Measurements from ENCODE around the gene ABTB1. TPM values are rescaled to one million over a fixed set of nuclear protein-coding genes. Genes with fewer than 3 reads are reported as not detected.
"Not testable (repeated sequence)": the region's sequence is repeated elsewhere in the genome, so short reads cannot be mapped to it uniquely, and the experiment has no call there.

The ABTB1 gene
- total RNA-seq, 1 donor from 2014 or later, result 16.7 TPM

DNA sequence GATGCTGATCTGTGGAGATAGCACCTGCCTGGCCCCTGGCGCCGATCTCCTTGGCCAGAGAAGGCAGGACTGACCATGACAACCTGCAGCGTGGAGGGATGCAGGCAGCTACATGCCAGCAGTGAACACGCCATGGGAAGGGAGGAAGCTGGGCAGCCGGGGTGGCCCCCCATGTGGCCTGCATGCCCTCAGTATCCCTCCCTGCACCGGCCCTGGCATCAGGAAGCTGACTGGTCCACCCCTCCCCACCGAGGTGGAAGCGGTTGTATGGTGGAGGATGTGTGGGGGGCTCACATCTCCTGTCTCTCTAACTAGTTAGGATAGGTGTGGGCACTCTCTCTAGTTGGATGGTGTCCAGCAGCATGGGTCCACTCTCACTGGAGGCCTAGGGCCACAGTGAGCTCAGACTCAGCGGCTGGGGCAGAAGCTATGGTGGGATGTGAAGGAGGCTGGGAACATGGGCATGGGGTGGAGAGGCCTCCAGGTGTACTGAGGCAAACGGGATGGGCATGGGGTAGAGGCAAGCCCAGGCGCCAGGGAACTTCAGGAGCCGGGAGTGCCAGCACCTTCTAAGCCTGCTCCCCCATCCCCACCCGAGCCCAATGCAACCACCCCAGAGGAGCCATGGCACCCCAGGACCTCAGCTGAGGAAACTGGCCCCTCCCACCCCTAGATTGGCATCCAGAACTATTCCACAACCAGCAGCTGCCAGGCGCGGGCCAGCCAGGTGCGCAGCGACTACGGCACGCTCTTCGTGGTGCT, 1.8 kb upstream of the ABTB1 start:
- no peak for DNase-seq (ENCODE audit: extremely low read depth, low read depth, low spot score)

- no peak for DNase-seq (ENCODE audit: extremely low read depth, low read depth, low spot score)
Measured at GRCh38 chr3:127671523-127672428, 976 bp upstream of the ABTB1 start.

DNA sequence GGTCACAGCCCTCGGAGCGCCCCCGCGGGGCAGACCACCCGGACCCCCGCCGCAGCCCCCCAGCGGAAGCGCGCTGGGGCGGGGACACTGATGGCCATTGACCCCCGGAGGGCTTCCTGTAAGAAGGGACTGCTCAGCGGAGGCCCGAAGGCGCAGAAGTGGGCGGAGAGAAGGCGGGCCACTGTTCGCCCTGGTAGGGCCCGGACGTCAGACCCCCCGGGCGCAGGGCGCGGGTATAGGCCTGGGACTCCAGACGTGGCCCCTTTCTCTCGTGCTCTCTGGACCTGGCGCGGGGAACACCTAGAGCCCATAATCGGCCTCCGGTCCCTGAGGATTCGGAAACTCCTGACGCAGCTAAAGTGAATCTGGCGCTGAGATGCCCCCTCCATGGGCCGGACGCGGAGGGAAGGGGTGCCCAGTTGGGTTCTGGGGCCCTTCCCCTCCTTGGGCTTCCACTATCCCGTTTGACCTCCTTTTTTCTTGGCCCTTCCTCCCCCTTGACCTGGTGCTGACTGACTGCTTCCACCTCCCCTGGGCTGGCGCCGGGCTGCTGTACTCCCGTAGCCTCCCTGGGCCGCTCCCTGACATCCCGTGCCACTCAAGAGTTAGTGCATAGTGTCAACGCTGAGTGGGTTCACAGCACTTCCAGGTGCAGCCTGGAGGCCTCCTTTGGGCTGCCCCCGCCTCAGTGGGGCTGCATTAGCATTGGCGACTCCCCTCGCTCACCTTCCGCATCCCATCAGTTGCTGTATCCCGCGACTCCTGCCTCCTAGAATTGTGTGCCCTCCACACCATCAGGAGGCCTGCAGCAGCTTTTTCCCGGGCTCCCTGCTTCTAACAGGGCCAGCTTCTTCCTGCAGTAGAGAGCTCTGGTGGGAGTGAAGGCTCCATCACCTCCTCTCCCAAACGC, 694 bp downstream of the ABTB1 start:
- DNase-seq (ENCODE audit: extremely low read depth, low read depth, low spot score), result no peak

DNA sequence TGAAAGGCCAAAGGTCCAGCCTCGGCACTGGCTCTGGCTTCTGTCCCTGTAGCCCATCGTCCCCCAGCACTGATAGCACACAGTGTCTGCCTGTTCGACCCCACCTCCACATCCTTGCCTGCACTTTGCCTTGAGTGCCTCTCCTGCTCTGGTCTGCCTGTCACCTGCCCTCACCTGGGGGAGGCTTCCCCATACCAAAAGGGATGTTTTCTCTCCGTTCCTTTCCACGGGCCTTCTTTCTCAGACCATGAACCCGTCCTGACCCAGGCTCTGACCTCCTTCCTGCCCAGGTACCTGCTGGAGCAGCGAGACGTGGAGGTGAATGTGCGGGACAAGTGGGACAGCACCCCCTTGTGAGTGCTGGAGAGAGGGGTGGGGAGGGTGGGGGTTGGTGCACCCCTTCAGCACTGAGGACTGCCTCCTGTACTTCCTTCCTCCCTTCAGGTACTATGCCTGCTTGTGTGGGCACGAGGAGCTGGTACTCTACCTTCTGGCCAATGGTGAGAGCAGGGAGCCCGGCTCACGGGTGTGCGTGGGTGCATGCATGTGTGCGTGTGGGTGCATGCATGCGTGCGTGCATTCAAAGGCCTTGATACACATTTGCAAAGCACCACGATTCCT, 1.5 kb downstream of the ABTB1 start:
- no peak for DNase-seq (ENCODE audit: extremely low read depth, low read depth, low spot score)

DNA sequence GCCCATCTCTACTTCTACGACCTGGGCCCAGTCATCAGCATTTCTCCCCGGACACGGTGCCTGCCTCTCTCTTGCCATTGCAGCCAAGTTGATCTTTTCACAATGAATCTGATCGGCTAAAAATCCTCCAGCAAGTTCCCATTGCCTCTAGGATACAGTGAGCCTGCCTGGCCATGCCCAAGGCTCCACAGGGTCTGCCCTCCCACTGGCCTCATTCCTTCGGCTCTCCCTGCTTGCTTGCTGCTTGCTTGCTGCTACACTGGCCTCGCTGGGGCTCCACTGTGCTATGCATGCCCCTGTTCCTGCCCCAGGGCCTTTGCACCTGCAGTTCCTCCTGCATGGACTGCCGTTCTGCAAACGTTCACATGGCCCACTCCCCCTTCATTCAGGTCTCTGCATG, 2.0 kb downstream of the ABTB1 start:
- no peak for DNase-seq (ENCODE audit: extremely low read depth, low read depth, low spot score)

DNA sequence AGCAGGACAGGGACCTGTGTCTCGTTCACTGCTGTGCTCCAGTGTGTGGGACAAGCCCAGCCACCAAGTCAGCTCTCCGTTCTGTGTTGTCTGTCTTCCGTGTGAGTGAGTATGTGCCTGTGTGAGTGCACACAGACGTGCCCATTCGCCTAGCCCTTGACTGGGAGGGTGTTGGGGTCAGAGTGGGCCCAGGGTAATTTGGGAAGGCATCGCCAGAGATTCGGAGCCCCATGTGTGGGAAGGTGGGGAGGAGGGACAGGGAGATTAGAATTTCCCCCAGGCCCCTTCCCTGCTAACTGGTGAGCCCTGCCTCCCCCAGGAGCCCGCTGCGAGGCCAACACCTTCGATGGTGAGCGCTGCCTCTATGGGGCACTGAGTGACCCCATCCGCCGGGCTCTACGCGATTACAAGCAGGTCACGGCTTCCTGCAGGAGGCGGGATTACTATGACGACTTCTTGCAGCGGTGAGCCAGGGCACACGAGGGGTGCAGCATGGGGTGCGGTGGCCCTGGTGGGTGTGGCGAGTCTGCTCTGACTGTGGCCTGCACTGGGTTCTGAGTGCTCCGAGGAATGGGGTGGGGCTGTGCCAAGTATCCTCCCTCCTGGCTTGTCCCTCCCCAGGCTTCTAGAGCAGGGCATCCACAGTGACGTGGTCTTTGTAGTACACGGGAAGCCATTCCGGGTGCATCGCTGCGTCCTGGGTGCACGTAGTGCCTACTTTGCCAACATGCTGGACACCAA, 3.1 kb downstream of the ABTB1 start:
- DNase-seq (ENCODE audit: extremely low read depth, low read depth, low spot score), result no peak

- DNase-seq (ENCODE audit: extremely low read depth, low read depth, low spot score), result no peak
Measured at GRCh38 chr3:127676456-127676855, 3.7 kb downstream of the ABTB1 start.

- DNase-seq (ENCODE audit: extremely low read depth, low read depth, low spot score), result no peak
Measured at GRCh38 chr3:127676921-127677351, 4.2 kb downstream of the ABTB1 start.

- no peak for DNase-seq (ENCODE audit: extremely low read depth, low read depth, low spot score)
Measured at GRCh38 chr3:127677541-127678314, 5.0 kb downstream of the ABTB1 start.

GRCh38 chr3:127678315-127678599, 5.5 kb downstream of the ABTB1 start:
- DNase-seq (ENCODE audit: extremely low read depth, low read depth, low spot score), result no peak

DNA sequence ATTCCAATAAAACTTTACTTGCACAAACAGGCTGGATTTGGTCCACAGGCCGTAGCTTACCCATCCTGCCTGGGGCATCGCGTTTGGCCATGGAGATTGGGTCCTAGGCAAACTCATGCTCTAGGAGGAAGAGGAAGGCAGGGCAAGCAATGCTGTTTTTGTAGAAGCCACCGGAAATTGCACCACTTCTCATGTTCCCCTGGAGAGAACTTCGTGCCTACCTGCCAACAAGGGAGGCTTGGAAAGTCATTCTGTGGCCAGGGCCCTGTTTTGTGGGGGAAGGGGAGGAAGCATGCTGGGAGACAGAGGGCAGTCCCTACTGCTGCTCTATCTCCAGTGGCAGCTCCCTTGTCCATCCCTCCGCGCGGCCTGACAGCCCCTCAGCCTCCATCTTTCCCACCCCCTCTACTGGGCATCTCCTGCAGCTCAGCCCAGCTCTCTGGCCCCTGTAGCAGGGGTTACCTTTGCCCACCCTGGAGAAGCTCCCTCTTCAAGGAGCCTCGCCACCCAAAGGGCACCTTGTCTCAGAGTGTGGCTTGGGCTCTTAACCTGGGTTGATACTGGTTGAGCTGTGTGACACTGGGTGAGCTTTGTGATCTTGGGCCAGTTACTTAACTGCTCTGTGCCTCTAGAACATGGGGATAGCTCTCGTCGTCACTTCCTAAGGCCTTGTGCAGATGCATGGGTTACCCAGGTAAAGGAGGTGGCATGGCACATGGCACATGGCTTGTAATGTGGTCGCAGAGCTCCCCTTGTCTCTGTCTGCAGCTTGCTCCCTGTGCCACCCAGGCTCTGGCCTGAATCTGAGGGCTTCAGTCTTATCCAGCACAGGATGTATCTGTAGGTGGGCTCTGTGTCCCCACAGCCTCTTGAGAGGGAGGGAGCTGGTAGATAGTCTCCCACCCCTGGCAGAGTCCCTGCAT, 6.1 kb downstream of the ABTB1 start:
- DNase-seq (ENCODE audit: extremely low read depth, low read depth, low spot score), result no peak

- DNase-seq (ENCODE audit: extremely low read depth, low read depth, low spot score), result no peak
Measured at GRCh38 chr3:127679534-127680145, 6.9 kb downstream of the ABTB1 start.

DNA sequence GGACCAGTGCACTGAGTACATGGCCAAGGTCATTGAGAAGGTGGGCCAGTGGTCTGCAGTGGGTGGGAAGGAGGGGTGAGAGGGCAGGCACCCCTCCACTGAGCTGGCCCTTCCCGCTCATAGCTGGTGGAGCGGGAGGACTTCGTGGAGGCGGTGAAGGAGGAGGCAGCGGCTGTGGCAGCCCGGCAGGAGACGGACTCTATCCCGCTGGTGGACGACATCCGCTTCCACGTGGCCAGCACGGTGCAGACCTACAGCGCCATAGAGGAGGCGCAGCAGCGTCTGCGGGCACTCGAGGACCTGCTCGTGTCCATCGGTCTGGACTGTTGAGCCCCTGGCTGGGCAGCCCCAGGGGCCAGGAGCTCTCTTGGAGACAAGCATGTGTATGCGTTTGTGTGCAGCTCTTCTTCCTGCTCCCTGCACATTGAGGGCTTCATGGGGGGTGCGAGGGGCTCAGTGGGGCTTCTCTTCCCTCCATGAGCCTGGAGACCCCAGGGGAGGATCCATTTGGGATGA, 7.5 kb downstream of the ABTB1 start:
- no peak for DNase-seq (ENCODE audit: extremely low read depth, low read depth, low spot score)

- no peak for DNase-seq (ENCODE audit: extremely low read depth, low read depth, low spot score)
Measured at GRCh38 chr3:127680798-127681221, 8.1 kb downstream of the ABTB1 start.

DNA sequence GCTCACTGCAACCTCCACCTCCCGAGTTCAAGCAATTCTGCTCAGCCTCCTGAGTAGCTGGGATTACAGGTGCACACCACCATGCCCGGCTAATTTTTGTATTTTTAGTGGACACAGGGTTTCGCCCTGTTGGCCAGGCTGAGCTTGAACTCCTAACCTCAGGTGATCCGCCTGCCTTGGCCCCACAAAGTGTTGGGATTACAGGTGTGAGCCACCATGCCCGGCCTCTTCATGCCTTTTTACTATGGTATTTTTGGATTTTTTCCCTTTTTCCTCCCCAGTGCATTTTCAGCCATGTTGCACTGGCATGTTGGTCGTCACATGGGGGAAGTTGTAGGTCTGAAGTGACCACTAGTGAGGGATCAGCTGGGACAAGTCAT, 9.4 kb downstream of the ABTB1 start:
- DNase-seq (ENCODE audit: extremely low read depth, low read depth, low spot score), result not testable (repeated sequence)

DNA sequence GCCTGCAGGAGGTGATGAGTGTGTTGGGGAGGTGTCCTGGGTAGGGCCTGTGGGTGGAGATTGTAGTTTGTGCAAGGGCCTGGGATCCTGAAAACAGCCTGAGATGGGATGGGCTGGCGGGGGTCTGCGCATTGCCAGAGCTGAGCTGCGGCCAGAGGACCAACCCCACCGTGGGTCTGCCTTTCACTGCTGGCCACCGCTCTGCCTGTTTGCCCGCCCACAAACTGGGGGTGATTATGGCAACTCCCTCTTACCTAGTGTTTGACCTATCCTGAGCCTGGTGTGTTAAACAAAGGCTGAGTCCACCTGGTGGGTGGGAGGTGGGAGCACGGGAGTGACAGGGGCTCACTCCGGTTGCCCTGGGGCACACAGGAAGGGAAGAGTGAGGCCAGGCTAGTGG, 9.8 kb downstream of the ABTB1 start:
- no peak for DNase-seq (ENCODE audit: extremely low read depth, low read depth, low spot score)

DNA sequence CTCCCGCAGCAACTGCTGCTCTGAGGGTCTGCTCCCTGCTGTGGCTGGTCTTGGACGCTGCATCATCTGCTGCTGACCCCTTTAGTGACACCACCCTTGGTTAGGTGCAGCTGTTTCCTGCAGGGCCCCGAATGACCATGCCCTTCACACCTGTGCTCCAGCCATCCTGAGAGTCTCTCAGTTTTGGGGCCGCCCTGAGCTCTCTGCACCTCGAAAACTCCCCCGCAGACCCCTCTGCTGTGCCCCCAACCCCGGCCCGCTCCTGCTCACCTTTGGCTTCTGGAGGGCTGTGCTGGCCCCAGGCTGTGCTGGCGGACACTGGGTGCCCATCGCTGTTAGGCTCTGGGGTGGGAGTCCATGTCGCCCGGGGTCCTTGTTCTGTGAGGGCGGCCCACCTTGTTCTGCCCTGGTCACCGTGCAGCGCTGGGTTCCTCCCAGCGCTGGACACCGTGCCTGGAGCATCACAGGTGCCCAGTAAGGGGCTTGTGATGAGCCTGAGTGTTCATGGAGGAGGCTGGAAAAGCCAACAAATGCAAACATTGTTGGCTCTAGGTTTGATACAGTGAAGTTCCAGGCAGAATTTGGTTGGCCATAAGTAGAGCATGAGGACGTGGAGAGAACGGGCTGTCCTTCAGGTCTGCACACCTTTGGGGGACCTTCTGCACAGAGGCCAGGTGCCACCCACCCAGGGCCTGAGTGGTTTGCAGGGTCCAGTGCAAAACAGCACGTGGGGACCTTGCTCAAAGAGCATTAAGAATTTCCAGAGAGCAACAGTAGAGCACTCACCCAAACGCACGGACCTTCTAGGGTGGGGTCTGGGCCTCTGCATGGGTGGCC, 12.3 kb downstream of the ABTB1 start:
- no peak for DNase-seq (ENCODE audit: extremely low read depth, low read depth, low spot score)

Data from glomerular endothelial cell (primary cell).